HG03520 (cell line): ENCODE measurements around the gene NEK9.
"Not testable (repeated sequence)": the region's sequence is repeated elsewhere in the genome, so short reads cannot be mapped to it uniquely, and the experiment has no call there.

Source experiments
- ATAC-seq: cut with Tn5 transposase; IDR thresholded peaks from one replicate; pipeline ENCODE4 v1.9.1; 2021; ENCODE audit warnings: mild to moderate bottlenecking, moderate library complexity; ENCODE audit not compliant: unreplicated experiment

The NEK9 gene

DNA sequence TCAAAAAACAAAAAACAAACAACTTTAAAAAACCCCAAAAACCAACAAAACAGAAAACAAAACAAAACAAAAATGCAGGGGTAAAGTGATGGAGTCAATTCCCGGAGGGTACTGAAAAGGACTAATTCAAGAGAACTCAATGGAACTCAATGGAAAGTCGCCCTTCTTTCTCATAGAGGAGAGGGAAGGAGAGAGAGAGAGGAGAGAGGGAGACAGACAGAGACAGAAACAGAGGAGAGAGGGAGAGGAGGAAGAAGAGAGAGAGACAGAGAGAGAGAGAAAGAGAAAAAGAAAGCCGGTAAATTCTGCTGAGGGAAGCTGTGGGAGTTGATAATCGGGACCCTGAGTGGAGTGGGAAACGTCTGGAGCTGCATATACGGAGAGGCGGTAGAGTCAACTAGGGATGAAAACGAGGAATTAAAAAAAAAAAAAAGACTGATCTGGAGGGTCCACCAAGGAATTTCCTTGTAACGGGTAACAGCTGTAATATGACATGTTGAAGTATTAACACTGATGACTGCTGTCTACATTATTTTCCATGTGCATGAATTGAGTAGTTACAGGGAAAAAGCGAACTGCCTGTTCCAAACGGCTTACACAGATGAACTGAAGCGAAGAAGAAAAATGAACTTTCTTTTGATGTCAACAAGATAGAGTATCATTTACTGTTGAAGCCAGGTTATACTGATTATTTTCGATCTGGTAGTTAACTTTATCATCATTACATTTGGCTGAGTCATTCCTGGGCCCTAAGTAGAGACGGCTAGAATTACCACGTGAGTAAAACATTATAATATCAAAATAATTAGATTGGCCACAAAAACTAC is 58.3 kb downstream of the NEK9 start:
- ATAC-seq, result no peak

DNA sequence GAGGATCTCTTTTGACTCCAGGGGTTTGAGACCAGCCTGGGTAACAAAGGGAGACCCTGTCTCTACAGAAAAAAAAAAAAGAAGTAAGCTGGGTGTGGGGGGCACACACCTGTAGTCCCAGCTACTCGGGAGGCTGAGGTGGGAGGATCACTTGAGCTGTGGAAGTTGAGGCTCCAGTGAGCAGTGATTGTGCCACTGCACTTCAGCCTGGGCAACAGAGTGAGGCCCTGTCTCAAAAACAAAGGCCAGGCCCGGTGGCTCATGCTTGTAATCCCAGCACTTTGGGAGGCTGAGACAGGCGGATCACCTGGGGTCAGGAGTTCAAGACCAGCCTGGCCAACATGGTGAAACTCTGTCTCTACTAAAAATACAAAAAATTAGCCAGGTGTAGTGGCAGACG is 59.1 kb downstream of the NEK9 start:
- ATAC-seq, result not testable (repeated sequence)

DNA sequence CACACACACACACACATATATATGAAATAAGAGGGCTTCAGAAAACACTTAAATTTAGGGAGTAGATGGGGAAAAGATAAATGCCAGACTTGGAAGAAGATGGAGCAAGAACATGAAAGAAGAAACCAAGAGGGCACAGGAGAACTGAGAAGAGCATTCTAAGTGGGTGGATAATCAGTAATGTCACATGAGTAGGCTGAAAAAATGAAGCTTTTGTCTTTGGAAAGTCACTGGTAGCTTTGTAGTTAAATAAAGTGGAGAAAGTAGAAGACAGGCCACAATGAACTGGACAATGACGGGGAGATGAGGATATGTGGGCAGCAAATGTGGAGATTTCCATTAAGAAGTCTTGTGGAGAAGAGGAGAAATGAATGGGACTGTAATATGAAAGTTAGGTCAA is 59.6 kb downstream of the NEK9 start:
- ATAC-seq, result no peak

DNA sequence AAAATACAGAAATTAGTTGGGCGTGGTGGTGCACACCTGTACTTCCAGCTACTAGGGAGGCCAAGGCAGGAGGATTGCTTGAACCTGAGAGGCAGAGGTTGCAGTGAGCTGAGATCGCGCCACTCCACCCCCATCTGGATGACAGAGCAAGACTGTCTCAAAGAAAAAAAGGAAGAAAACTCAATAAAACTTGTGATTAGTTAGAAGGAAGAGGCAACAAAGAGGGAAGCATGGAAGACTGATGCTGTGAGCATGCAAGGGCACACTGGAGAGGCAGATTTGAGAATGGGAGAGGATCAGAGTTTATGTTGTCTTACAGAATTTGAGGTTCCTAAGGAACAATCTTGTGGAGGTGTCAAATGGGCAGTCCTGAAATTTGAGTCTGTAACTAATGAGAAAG is 60.2 kb downstream of the NEK9 start:
- ATAC-seq, result no peak

DNA sequence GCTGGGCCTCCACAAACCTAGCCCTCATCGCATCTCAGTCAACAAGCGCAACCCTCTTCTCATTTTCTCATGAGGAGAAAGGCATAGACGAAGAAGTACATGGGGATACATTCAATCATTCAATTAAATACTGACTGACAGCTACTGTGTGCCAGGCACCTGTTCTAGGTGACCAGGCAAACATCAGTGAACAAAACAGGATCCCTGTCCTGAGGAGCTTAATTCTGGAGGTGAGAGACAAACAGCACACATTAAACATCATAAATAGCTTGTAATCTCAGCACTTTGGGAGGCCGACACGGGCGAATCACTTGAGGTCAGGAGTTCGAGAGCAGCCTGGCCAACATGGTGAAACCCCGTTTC is 62.7 kb downstream of the NEK9 start:
- peak; percentile 20 for ATAC-seq

DNA sequence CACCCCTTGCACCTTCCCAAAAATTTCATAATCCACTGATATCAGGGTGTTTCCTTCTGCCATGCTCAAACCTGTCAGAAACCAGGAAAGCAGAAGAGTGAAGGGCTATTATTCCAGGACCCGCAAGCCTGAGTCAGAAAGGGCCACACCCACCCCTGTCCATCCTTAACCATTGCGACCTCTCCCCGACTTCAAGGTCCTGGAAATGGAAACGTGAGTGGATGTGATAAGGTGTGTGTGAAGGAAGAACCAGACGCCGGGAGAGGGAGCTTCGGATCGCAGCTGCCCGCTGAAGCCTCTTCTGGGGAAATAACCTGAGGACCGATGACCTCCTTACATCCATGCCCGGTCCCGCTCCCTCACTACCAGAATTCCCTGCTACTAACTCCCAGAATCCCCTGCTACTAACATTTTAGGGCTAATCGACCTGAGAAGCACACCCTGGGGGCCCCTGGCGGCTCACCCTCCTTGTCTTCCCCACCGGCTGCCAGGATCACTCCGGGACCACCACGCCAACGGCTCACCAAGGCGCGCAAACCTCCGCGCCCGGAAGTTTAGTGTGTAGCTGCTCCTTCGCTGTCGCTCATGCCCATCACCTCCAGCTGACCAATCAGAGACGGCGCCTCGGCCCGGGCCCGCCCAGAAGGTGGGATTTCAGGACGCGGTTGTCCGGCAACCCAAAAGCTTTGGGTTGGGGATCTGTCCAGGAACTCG is 63.2 kb downstream of the NEK9 start, which contains the start of gene ACYP1:
Gene ACYP1 (minus strand): TSS at position 534 of the 714 bp plus-strand sequence. CDS start 471 bp downstream, at position 63.
- peak; percentile 95 for ATAC-seq

DNA sequence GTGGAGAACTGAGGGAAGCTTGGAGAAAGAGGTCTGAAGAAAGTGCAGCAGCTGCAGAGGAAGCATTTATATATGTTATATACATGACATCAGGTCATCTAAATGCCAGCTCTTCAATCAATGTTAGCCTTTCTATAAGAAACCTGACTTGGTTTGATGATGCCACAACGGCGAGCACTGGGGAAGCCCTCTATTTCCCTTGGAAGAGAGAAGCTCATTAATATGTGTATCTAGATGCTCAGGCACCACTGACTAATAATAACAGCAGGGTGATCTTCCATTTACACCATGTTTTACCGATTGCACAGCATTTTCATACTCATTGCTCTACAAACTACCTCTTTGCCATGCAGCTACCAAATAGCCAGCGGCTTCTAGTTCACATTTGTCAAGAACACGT is 63.8 kb downstream of the NEK9 start:
- no peak for ATAC-seq

DNA sequence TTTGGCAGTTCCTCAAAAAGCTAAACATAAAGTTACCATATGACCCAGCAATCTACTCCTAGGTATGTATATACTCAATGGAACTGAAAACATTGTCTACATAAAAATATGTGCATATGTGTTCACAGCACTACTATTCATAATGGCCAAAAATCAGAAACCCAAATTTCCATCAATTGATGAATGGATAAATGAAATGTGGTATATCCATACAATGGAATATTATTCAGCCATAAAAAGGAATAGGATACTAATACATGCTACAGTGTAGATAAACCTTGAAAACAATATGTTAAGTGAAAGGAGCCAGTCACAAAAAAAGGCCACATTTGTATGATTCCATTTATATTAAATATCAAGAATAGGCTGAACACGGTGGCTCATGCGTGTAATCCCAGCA is 66.4 kb downstream of the NEK9 start:
- ATAC-seq, result no peak

DNA sequence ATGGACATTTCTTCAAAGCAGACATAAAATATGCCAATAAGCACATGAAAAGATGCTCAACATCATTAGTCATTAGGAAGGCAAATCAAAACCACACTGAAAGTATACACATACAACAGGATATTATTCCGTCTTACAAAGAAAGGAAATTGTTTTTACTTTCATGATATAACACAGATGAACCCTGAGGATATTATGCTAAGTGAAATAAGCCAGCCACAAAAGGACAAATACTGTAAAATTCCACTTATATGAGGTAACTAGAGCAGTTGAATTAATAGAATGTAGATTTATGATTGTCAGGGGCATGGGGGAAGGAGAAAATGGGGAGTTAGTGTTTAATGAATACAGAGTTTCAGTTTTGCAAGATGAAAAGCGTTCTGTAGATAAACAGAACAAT is 67.2 kb downstream of the NEK9 start:
- ATAC-seq, result no peak

DNA sequence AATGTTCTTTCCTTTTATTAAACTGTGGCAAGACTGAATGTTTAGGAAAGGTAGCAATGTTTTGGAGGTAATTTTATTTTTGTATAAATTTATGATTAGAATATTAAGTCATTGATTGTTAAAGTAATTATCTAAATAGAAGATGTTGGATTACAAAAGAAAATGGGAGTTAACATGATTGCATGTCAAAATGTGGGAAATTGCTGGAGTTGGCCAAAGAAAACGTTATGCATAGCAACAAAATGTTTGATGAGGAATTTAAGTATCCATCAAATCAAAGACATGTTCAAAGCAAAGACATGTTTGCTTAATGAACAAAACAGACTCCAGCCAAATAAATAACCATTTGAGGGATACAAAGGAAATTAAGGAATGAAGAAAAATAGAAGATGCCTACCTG is 72.4 kb downstream of the NEK9 start:
- no peak for ATAC-seq

DNA sequence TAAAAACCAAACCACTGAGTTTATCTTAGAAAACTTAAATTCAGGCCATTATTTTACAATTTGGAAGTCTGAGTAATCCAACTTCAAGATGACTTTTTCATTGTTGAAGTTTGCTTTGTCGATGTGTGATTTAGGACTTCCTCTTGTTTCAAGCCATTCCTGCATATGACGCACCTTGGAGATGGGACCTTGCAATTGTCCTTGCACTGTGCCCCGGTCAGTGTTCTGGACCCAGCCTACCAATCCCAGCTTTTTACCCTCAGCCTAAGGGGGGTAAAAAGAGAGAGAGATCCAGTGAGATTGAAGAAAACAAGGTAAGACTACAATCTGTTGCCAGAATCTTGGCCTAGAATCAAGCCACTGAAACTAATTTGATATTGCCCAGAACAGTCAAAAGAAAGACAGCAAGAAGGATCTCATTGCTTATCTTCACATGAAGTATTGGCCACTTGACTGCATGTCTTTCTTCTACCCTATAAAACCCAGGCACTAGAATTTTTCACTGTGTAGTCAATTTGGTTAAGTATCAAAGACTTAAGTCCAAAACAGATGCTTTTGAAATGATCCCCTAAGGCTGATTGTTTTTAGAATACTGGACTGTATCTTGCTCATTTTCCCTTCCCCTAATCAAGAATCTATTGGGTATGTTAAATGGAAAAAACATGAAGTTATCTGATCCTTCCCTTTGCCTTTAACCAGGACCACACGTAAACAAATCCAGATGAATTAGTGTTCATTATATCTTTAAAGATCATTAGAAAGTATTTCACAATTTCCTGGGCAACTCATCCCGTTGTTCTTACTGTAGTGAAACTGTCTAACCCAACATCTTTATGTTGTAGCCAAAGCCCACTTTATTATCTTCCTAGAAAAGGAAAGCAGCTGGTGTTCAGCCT is 73.2 kb downstream of the NEK9 start:
- no peak for ATAC-seq

DNA sequence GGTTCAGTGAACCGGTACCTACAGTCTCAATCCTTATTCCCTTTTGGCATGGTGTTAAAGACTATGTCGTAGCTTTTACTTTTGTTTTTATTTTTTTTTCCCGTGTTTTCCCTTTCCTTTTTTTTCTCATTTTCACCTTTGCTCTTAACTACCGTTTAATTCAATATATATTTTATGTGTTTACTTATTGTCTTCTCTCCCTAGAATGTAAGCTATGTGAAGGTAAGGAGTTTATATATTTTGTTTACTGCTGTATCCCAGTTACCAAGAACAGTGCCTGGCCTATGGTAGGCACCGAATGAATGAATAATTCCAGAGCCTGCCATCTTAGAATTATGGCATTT is 75.3 kb downstream of the NEK9 start:
- no peak for ATAC-seq

DNA sequence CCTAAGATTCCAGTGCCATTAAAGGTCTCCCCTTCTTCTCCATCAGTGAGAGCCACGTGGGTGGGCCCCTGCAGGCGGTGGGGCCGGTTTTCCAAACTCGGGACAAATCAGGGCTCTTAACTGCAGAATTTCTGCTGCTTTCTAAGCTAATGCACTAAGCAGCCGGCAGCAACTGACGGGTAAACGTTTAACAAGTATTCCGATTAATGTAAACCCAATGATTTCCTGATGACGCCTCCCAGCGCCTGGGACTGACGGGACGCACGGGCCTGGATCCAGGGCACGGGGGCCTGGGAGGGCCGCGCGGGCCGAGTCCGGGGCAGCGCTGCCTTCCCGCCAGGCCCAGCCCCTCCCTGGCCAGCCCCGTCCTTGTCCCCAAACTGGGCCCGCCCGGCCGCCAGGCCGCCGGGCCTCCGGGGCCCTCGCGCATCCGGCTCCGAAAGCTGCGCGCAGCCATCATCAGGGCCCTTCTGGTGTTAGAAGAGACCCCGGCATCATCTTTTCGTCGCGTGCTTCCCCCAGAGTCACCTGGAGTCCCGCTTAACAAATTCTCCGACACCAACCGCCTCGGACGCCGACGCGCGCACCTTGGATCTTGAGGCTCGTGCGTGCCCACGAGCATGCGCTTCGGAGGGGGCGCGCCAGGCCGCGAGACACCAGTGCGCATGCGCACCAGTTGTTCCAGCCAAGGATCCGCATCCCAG is 75.8 kb downstream of the NEK9 start, which contains the start of gene MLH3:
Gene MLH3 (minus strand): TSS at position 616 of the 704 bp plus-strand sequence. CDS start 1,812 bp downstream, outside the sequence.
- ATAC-seq, result peak; percentile 76

DNA sequence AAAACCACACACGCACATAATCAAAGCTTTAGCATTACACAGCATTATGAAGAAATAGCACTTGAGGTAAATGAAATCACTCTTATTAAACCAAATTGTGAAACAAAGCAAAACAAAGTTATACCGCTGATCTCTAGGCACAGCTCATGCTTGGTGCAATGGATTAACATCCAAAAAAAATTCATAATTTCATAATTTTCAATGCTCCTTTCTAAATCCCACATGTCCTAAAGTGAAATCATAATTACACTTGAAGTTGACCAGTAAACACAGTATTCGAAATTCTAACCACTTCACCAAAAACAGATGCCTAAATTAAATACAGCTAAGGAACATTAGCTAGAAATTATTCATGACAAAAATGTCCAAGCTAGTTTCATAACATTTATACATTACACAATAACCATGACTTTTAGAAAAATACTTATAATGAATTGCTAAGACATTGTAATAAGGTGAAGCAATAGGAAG is 77.1 kb downstream of the NEK9 start:
- no peak for ATAC-seq

DNA sequence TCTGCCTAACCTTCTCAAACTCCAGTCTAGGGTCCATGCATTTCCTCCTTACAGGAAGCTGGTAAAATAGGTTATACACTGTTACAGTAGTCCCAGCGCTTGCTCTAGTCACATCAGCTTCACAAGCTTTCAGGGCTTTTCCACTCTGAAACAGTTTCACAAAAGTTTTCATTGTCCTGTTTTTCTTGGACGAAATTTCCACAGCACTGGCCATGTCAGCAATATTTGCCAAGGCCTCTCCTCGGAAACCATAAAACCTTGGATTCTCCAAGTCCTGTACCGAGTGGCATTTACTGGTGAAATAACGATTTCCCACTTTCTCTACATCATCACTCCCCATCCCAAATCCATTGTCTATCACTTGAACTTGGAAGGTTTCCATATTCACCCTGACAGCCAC is 77.7 kb downstream of the NEK9 start:
- ATAC-seq, result no peak

DNA sequence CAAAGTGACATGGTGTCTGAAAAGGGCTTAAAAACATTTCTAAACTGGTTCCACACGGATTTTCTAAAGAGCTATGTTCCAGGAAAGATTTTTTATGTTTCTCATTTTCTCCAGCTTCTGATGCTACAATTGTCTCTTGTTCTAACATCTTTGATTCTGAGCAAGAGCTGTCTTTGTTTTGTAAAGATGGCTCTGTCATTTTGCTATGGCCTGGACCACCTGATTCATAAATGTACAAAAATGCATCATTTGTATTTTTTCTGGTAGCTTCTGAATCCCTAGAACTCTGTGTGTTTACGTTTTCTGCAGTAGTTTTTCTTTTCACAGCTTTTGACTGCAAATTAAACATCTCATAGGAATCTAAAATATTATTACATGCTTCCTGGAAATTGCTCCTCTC is 78.7 kb downstream of the NEK9 start:
- no peak for ATAC-seq

DNA sequence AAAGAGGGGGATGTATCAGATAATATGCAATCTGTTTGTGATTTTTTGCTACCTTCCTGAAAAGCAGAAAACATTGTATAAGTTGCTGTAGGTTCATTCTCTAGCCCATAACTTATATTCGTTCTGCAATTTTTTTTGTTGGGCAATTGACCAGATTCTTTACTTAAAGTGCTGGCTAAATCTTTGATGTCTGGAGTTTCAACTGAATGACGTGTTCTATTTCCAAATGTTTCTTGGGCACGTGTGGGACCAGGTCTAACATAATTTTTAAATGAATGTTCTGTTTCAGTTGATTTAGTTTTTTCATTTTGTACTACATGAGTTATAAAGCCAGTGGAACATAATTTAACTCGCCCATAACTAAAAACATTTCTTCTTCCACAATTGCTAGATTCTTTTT is 79.3 kb downstream of the NEK9 start:
- no peak for ATAC-seq

DNA sequence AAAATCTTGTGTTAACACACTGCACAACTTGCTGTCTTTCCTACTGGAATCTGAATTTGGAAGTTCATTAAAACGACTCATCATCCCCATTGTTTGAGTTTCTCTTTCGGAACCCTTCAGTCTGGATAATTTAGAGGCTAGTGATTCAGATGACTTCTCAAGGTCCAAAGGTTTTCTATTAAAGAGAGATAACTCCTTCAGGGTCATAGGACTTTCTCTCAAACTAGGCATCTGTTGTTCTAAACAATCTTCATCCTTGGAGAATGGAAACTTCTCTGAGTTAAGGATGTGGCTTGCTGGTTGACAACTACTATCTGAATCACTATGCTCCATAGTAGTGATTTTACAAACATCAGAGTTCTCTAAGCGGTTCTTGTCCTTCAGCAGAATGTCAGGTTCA is 79.9 kb downstream of the NEK9 start:
- ATAC-seq, result no peak

DNA sequence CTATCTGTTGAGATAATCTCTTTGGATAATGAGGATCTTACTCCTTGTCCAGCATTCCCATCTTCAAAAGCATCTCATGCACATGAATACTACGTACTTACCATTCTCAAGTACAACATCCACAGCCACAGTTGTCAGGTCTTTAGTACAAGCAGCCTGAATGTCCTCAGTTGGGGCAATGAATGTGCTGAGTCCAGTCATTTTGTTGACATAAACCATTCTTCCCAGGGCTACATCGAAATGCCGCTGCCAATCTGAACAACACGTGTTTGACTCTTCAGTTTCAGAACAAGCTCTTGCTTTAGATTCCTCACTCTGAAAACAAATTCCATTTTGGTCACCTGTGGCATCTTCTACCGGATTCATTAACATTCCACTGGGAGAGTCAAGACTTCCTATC is 80.6 kb downstream of the NEK9 start:
- no peak for ATAC-seq

DNA sequence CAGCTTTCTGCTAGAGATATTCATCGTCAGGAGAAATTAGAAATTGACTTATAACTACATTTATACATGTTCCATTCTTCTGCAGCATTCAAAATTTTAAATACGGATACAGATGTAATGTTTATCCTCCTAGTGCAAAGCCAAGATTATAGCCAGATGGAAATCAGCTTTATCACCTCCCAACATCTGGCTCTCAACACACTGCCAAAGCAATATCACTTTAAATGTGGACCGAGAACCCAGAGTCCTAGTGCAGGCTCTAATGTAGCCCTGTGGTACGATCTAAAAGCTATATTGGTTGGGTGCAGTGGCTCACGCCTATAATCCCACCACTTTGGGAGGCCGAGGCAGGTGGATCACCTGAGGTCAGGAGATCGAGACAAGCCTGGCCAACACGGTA is 82.1 kb downstream of the NEK9 start:
- no peak for ATAC-seq

DNA sequence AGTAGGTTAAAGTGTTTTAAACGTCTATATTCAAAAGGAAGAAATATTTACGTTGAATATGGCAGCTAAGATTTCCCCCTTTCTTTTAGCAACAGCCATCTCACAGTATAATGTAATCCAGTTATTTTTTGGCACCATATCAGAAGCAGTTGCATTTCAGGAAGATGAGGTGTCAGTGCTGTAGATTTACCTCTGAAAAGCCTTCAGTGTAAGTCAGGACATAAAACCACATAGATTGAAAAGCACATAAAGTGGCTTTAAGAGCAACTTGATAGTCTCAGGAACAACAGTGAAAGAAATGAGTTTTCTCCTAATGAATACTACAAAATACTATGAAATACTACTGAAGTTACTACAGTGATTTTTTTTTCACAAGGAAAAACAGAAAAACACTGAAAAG is 82.5 kb downstream of the NEK9 start:
- ATAC-seq, result no peak
